ENCODE results near the gene HEPACAM2. TPM values are rescaled to one million over a fixed set of nuclear protein-coding genes. Genes with fewer than 3 reads are reported as not detected.
A peak's percentile ranks its signal among the peaks of the same experiment; 100 is the strongest.

Gene HEPACAM2
- polyA plus RNA-seq (ENCODE audit: insufficient read length): not detected

DNA sequence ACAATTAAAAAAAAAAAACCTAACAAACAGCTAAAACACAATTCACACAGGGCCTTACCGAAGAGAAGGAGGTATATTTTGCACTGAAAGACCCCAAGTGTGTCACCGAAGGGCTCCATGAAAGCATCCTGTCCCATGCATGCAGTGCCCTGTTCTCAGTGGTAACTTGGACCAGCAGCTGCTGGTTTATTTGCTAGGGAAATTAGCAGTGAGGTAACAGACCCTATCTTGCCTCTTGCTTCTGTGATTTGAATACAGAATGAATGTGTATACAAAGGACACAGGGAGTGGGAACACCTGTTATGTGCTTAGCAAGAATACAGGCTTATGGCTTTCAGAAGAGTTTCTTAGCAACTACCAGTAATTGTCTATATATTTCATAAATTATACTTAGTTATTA is at the start of gene HEPACAM2:
Gene HEPACAM2 (minus strand): TSS at position 160 of the 400 bp plus-strand sequence.
- no peak for DNase-seq (ENCODE audit: low read depth)

- DNase-seq (ENCODE audit: low read depth): no peak
These were observed 39.0 kb upstream of the HEPACAM2 start for GRCh38 chr7:93265220-93265619.

GRCh38 chr7:93262535-93262934 is 36.3 kb upstream of the HEPACAM2 start:
- no peak for DNase-seq (ENCODE audit: low read depth)

GRCh38 chr7:93258661-93259060 is 32.4 kb upstream of the HEPACAM2 start:
- no peak for DNase-seq (ENCODE audit: low read depth)

DNA sequence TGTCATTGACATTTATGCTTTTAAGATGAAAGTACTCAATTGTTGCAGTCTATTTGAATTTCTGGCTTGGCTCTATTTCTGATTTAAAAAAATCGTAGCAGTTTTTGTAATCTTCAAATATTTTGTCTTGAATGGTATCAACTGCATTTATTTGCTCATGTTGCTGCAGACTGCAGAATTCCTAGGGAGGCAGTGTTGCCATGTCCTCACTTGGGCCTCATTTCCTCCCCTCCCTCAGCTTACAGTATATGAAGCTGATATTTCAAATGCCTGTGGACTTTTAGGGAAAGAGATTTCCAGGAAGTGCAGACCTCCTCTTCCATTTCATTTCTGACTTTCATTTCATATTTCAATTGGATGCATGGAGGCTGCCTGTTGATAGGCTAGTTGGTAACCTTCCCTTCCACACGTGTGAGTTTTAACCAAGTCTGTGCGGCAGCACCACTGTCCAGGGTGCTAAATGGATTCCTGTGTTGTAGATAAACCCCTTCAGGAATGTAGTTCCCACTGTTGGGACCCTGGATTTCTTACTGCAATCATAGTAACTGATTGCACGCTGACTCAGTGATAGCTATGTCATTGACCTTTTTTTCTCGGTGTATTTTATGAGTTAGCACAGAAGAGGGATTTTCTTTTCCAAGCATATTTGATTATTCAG is 23.4 kb upstream of the HEPACAM2 start:
- no peak for DNase-seq (ENCODE audit: low read depth)

- DNase-seq (ENCODE audit: low read depth): no peak
These were observed 19.5 kb upstream of the HEPACAM2 start for GRCh38 chr7:93245525-93246432.

DNA sequence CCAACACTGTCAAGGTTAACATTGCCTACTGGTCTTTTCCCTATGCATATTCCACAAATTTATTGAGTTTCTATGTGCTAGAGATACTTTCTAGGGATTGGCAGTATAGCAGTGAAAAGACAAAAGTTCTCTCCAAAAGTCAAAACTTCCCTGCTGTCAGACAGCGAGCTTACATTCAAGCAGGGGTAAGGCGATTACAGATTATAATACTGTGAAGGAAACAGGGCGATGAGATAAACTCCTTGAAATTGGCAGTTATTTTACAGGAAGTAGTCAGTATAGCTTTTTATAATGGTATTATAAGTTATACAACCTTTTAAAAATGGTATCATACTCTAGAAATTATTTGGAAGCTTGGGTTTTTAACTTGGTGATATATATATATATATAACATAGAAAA is 15.8 kb upstream of the HEPACAM2 start:
- DNase-seq (ENCODE audit: low read depth): no peak

DNA sequence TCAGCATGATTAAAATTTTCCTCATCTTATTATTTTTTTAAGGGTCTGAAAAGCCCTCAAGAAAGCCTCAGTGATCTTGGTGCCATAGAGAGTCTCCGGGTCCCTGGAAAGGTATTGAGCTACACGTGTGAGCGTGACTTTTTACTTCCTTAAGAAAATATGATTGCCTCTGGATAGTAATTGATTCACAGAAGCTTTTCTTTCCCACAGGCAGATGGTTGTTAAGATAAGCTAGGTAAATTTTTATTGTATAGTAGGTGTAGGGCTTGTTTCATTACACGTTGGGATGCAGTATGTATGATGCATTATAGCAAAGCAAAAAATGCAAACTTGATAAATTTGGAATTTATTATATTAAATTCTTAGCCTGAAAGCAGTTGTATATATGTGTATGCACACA is 13.6 kb upstream of the HEPACAM2 start:
- DNase-seq (ENCODE audit: low read depth): no peak

GRCh38 chr7:93238748-93239147 is 12.5 kb upstream of the HEPACAM2 start:
- DNase-seq (ENCODE audit: low read depth): no peak

DNA sequence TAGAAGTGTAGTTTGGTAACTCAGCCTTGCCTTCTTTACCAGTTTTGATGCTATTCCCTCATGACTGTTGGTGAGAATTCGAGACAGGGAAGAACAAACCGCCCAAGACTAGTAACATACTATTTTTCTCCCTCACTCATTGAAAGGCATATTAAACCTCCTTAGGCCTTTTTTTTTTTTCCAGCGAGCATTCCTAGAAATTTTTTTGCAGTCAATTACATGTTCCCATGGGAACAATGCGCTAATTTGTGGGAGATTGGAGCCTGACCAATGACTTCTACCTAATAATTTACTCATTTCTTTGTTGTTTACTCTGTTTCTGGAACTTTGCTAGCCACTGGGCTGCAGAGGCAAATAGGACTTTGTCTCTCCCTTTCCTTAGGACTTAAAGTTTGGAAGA is 11.9 kb upstream of the HEPACAM2 start:
- no peak for DNase-seq (ENCODE audit: low read depth)

- DNase-seq (ENCODE audit: low read depth): no peak
These were observed 9.3 kb upstream of the HEPACAM2 start for GRCh38 chr7:93235541-93235940.

DNA sequence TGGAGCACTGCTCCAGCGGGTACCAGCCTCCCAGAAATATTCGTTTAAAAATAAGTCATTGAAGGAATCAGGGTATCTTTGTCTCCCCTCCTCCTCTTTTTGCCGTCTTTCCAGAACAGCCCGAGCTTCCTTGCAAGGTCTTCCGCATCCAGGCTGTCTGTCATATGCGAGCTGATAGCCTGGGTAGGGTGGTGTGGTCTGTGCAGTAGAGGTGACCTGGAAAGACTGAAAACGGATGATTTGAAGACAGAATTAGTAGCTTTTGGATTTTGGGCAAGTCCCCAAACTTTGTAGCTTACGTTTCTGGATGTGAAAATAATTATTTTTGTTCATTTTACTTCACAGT is 6.4 kb upstream of the HEPACAM2 start:
- DNase-seq (ENCODE audit: low read depth): no peak

GRCh38 chr7:93231799-93232672 is 5.8 kb upstream of the HEPACAM2 start, which contains the start of gene VPS50:
VPS50 (plus strand) TSS chr7:93232366; CDS start chr7:93232468, 102 bp downstream.
- peak; percentile 95 for DNase-seq (ENCODE audit: low read depth)

GRCh38 chr7:93231259-93231658 is 5.0 kb upstream of the HEPACAM2 start:
- no peak for DNase-seq (ENCODE audit: low read depth)

DNA sequence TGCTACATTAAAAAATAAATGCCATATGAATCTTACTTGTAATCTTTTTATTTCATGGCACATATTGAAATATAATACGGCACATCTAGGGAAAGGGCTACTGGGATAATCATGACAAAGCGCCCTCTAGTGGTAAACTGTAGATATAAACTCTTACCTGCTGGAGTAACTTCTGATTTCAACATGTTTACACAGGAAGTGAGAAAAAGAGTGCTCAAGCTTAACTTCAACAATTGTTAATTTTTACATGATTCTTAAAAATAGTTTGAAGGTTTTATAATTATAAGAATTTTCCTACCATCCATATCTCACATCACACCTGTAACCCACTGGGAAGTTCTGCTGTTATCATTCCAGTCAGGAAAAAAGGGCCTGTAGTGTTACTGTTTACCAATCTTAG is 2.0 kb upstream of the HEPACAM2 start:
- DNase-seq (ENCODE audit: low read depth): peak; percentile 24

- DNase-seq (ENCODE audit: low read depth): no peak
These were observed 6.4 kb downstream of the HEPACAM2 start for GRCh38 chr7:93219868-93220267.

- no peak for DNase-seq (ENCODE audit: low read depth)
These were observed 7.1 kb downstream of the HEPACAM2 start for GRCh38 chr7:93218997-93219827.

GRCh38 chr7:93212881-93213280 is 13.4 kb downstream of the HEPACAM2 start:
- DNase-seq (ENCODE audit: low read depth): no peak

- no peak for DNase-seq (ENCODE audit: low read depth)
These were observed 14.9 kb downstream of the HEPACAM2 start for GRCh38 chr7:93211228-93211818.

DNA sequence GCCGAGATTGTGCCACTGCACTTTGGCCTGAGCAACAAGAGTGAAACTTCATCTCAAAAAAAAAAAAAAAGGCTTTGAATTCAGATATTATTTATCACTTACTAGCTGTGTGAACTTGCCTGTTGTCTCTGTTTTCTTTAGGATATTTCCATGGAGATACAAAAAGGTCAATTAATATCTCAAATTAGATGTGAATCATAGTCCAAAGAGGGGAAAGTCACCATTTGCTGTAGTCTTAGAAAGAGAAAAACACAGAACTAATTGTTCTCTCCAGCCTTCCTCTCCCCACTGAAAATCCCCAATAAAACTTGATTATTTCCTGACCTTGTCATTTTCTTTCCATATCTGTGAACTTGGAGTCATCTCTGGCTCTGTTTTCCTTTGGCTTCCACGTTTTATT is 21.2 kb downstream of the HEPACAM2 start:
- DNase-seq (ENCODE audit: low read depth): no peak

GRCh38 chr7:93203496-93203895 is 22.8 kb downstream of the HEPACAM2 start:
- DNase-seq (ENCODE audit: low read depth): no peak

Measured in forelimb muscle (tissue), 1 donor.